ENCODE results near the gene IL17RD. TPM values are rescaled to one million over a fixed set of nuclear protein-coding genes. Genes with fewer than 3 reads are reported as not detected.

IL17RD gene
- total RNA-seq, 2 experiments from 2014 or later = not detected

- Histone ChIP-seq H3K4me3 (ENCODE audit: low read length) (no peak within 1 kb of the TSS), H3K27me3 (ENCODE audit: control insufficient read depth in 1 of 2, insufficient read depth in 2 of 2, low read length in 2 of 2) (no peaks in the 10 kb centered on the region), H3K9me3 (ENCODE audit: control insufficient read depth in 1 of 2, insufficient read depth in 1 of 2, low read length in 2 of 2) (peaks cover 0 to 5% of the 10 kb centered on the region in 2 experiments), H3K36me3 (ENCODE audit: insufficient read depth, low read length) (no peaks in the 10 kb centered on the region), H3K27ac (ENCODE audit: low read depth in 1 of 2, low read length in 2 of 2) (no peak within 1 kb of the TSS), H3K4me1 (ENCODE audit: insufficient read depth, low read length) (no peaks in the 10 kb centered on the region)
- Mint-ChIP-seq H3K9me3 (no peaks in the 10 kb centered on the region), H3K36me3 (ENCODE audit: low read depth) (no peaks in the 10 kb centered on the region), H3K4me1 (ENCODE audit: low read depth) (no peaks in the 10 kb centered on the region), H3K4me3 (no peak within 1 kb of the TSS), H3K27ac (no peak within 1 kb of the TSS), H3K27me3 (peaks cover 14% of the 10 kb centered on the region)
- ChIA-PET POLR2A (no interaction called here), CTCF (no interaction called here)
- no peak for TF ChIP-seq CTCF (IDR thresholded peaks at IDR 0.05)
- ATAC-seq (ENCODE audit: poor library complexity) = no peak
- peak in 2 of 14 experiments; percentile 58 to 70 for DNase-seq
- intact Hi-C loops (cut with DNase I, micrococcal nuclease) = no loop called here
Observed at GRCh38 chr3:57060089-57060821, 104.9 kb downstream of the IL17RD start, which contains the start of gene SPATA12. Gene SPATA12 (plus strand): TSS chr3:57060664. CDS start chr3:57073695, 13,031 bp downstream.

- H3K36me3 ChIP-seq (ENCODE audit: insufficient read depth, low read length) = no peaks in the 10 kb centered on the region
- Mint-ChIP-seq H3K27me3 (peaks cover 14% of the 10 kb centered on the region), H3K4me1 (ENCODE audit: low read depth) (no peaks in the 10 kb centered on the region), H3K27ac (no peak overlapping the region), H3K9me3 (no peaks in the 10 kb centered on the region), H3K4me3 (no peak overlapping the region), H3K36me3 (ENCODE audit: low read depth) (no peaks in the 10 kb centered on the region)
- no peaks in the 10 kb centered on the region for H3K4me1 ChIP-seq (ENCODE audit: insufficient read depth, low read length)
- ChIA-PET CTCF (no interaction called here), POLR2A (no interaction called here)
- H3K27me3 ChIP-seq (ENCODE audit: control insufficient read depth in 1 of 2, insufficient read depth in 2 of 2, low read length in 2 of 2) = no peaks in the 10 kb centered on the region
- H3K9me3 ChIP-seq (ENCODE audit: control insufficient read depth in 1 of 2, insufficient read depth in 1 of 2, low read length in 2 of 2) = peaks cover 0 to 5% of the 10 kb centered on the region in 2 experiments
- ATAC-seq (ENCODE audit: poor library complexity) (no peak), DNase-seq (peak in 2 of 14 experiments; percentile 17 to 41)
- TF ChIP-seq CTCF (IDR thresholded peaks at IDR 0.05) = no peak
- intact Hi-C loops (cut with DNase I, micrococcal nuclease) = no loop called here
- H3K4me3 ChIP-seq (ENCODE audit: low read length) = no peak overlapping the region
- H3K27ac ChIP-seq (ENCODE audit: low read depth in 1 of 2, low read length in 2 of 2) = no peak overlapping the region
Observed at GRCh38 chr3:57059411-57059810, 105.7 kb downstream of the IL17RD start.

- H3K27ac ChIP-seq (ENCODE audit: low read depth in 1 of 2, low read length in 2 of 2) = no peak overlapping the region
- Mint-ChIP-seq H3K27me3 (peaks cover 9% of the 10 kb centered on the region), H3K4me1 (ENCODE audit: low read depth) (no peaks in the 10 kb centered on the region), H3K27ac (no peak overlapping the region), H3K36me3 (ENCODE audit: low read depth) (no peaks in the 10 kb centered on the region), H3K9me3 (no peaks in the 10 kb centered on the region), H3K4me3 (no peak overlapping the region)
- POLR2A ChIA-PET = no interaction called here
- DNase-seq = no peak
- no peak overlapping the region for H3K4me3 ChIP-seq (ENCODE audit: low read length)
- H3K36me3 ChIP-seq (ENCODE audit: insufficient read depth, low read length) = no peaks in the 10 kb centered on the region
- H3K9me3 ChIP-seq (ENCODE audit: control insufficient read depth in 1 of 2, insufficient read depth in 1 of 2, low read length in 2 of 2) = no peaks in the 10 kb centered on the region
- CTCF ChIA-PET = no interaction called here
- no peak for ATAC-seq (ENCODE audit: poor library complexity)
- H3K4me1 ChIP-seq (ENCODE audit: insufficient read depth, low read length) = no peaks in the 10 kb centered on the region
- no peaks in the 10 kb centered on the region for H3K27me3 ChIP-seq (ENCODE audit: control insufficient read depth in 1 of 2, insufficient read depth in 2 of 2, low read length in 2 of 2)
- intact Hi-C loops (cut with DNase I, micrococcal nuclease) = no loop called here
- TF ChIP-seq CTCF (IDR thresholded peaks at IDR 0.05) = no peak
Observed at GRCh38 chr3:57057351-57057750, 107.8 kb downstream of the IL17RD start.

Measured in CD4-positive, alpha-beta T cell (primary cell).